Astrocyte (in vitro differentiated cells and primary cell): ENCODE data around the gene RPS6KA1. TPM values are rescaled to one million over a fixed set of nuclear protein-coding genes. Genes with fewer than 3 reads are reported as not detected.

ENCODE experiments used
- DNase-seq: peaks from one replicate; pipeline ENCODE4 v3.0.0-alpha.2; 2010; ENCODE audit warnings: low read depth
- FAIRE-seq: peaks from 2 replicates; lab custom pipeline; 2011; peaks lifted over from hg19 to GRCh38; lab: Jason Lieb, UNC
- H2AFZ ChIP-seq: 2 replicates; pipeline ENCODE4 v1.6.0; 2012; ENCODE audit warnings: low read depth, low read length, inconsistent platforms
- H3K27ac ChIP-seq: 2 replicates; pipeline ENCODE4 v1.5.1; 2011; ENCODE audit warnings: low read depth, low read length, inconsistent platforms
- H3K27me3 ChIP-seq: 2 replicates; pipeline ENCODE4 v1.6.0; 2011; ENCODE audit warnings: low read length, inconsistent platforms; ENCODE audit not compliant: insufficient read depth
- H3K36me3 ChIP-seq: 2 replicates; pipeline ENCODE4 v1.5.1; 2011; ENCODE audit warnings: low read length, inconsistent platforms; ENCODE audit not compliant: insufficient read depth
- H3K4me1 ChIP-seq: 2 replicates; pipeline ENCODE4 v1.5.1; 2011; ENCODE audit warnings: low read length, inconsistent platforms; ENCODE audit not compliant: insufficient read depth
- H3K4me2 ChIP-seq: 2 replicates; pipeline ENCODE4 v1.6.0; 2012; ENCODE audit warnings: low read length, inconsistent platforms
- H3K4me3 ChIP-seq: 2 replicates; pipeline ENCODE4 v1.5.1; 2011; ENCODE audit warnings: low read depth, mild to moderate bottlenecking, low read length, inconsistent platforms; ENCODE audit not compliant: insufficient read depth
- H3K79me2 ChIP-seq: 2 replicates; pipeline ENCODE4 v1.6.0; 2012; ENCODE audit warnings: mild to moderate bottlenecking, low read length, inconsistent platforms; ENCODE audit not compliant: insufficient read depth
- H3K9ac ChIP-seq: 2 replicates; pipeline ENCODE4 v1.6.0; 2012; ENCODE audit warnings: mild to moderate bottlenecking, low read length, inconsistent platforms
- H3K9me3 ChIP-seq: 2 replicates; pipeline ENCODE4 v1.5.1; 2012; ENCODE audit warnings: low read depth, mild to moderate bottlenecking, low read length, inconsistent platforms; ENCODE audit not compliant: insufficient read depth
- H4K20me1 ChIP-seq: 2 replicates; pipeline ENCODE4 v1.6.0; 2012; ENCODE audit warnings: low read length, inconsistent platforms; ENCODE audit not compliant: insufficient read depth
- H3K27ac Mint-ChIP-seq: one replicate; pipeline ENCODE4 v1.8.0; 2021; ENCODE audit warnings: mild to moderate bottlenecking, mixed read lengths; ENCODE audit not compliant: unreplicated experiment
- H3K27me3 Mint-ChIP-seq: one replicate; pipeline ENCODE4 v1.8.0; 2021; ENCODE audit warnings: low read depth, mixed read lengths; ENCODE audit not compliant: unreplicated experiment
- H3K36me3 Mint-ChIP-seq: one replicate; pipeline ENCODE4 v1.8.0; 2021; ENCODE audit warnings: low read depth, mixed read lengths; ENCODE audit not compliant: unreplicated experiment
- H3K4me1 Mint-ChIP-seq: one replicate; pipeline ENCODE4 v1.8.0; 2021; ENCODE audit warnings: low read depth, mixed read lengths; ENCODE audit not compliant: unreplicated experiment
- H3K4me3 Mint-ChIP-seq: one replicate; pipeline ENCODE4 v1.8.0; 2021; ENCODE audit warnings: mild to moderate bottlenecking, moderate library complexity, mixed read lengths; ENCODE audit not compliant: unreplicated experiment
- H3K9me3 Mint-ChIP-seq: one replicate; pipeline ENCODE4 v1.8.0; 2021; ENCODE audit warnings: mild to moderate bottlenecking, mixed read lengths; ENCODE audit not compliant: unreplicated experiment
- CTCF ChIP-seq: IDR thresholded peaks from 2 replicates; pipeline ENCODE4 v1.5.1; 2011; ENCODE audit warnings: low read depth, mild to moderate bottlenecking, inconsistent platforms, low read length, moderate library complexity; ENCODE audit not compliant: insufficient read depth
- EZH2 ChIP-seq: IDR thresholded peaks from 2 replicates; pipeline ENCODE4 v1.6.1; 2012; ENCODE audit warnings: mild to moderate bottlenecking, low read length, inconsistent platforms; ENCODE audit not compliant: insufficient read depth
- total RNA-seq: library from RNA; stranded (reverse); gene quantifications from 2 replicates; pipeline ENCODE4 v1.2.1, GENCODE V29; 2021

The RPS6KA1 gene
- total RNA-seq, 1 donor from 2014 or later, result 11.8 TPM

- peaks cover 3% of the 10 kb centered on the region for H3K27me3 ChIP-seq
- TF ChIP-seq EZH2, result no peak
- no peak for TF ChIP-seq CTCF
- Mint-ChIP-seq H3K36me3 (peaks cover 4% of the 10 kb centered on the region), H3K27me3 (peaks cover 16% of the 10 kb centered on the region), H3K9me3 (peaks cover 1% of the 10 kb centered on the region), H3K4me1 (no peaks in the 10 kb centered on the region), H3K4me3 (no peak overlapping the region), H3K27ac (no peak overlapping the region)
- no peak overlapping the region for H2AFZ ChIP-seq
- H4K20me1 ChIP-seq, result no peaks in the 10 kb centered on the region
- no peak overlapping the region for H3K9ac ChIP-seq
- H3K36me3 ChIP-seq, result no peaks in the 10 kb centered on the region
- no peaks in the 10 kb centered on the region for H3K79me2 ChIP-seq
- no peak for FAIRE-seq
- no peaks in the 10 kb centered on the region for H3K4me1 ChIP-seq
- no peak overlapping the region for H3K4me3 ChIP-seq
- DNase-seq, result no peak
- no peak overlapping the region for H3K27ac ChIP-seq
- H3K9me3 ChIP-seq, result no peaks in the 10 kb centered on the region
- H3K4me2 ChIP-seq, result no peak overlapping the region
Observed at GRCh38 chr1:26580116-26580515, 50.6 kb downstream of the RPS6KA1 start.

- H2AFZ ChIP-seq, result no peak overlapping the region
- Mint-ChIP-seq H3K9me3 (no peaks in the 10 kb centered on the region), H3K27ac (no peak overlapping the region), H3K4me3 (no peak overlapping the region), H3K4me1 (no peaks in the 10 kb centered on the region), H3K36me3 (no peaks in the 10 kb centered on the region), H3K27me3 (peaks cover 14% of the 10 kb centered on the region)
- no peaks in the 10 kb centered on the region for H3K4me1 ChIP-seq
- TF ChIP-seq CTCF, result no peak
- TF ChIP-seq EZH2, result no peak
- H3K27me3 ChIP-seq, result peaks cover 3% of the 10 kb centered on the region
- H3K79me2 ChIP-seq, result no peaks in the 10 kb centered on the region
- no peak overlapping the region for H3K4me3 ChIP-seq
- H4K20me1 ChIP-seq, result no peaks in the 10 kb centered on the region
- no peaks in the 10 kb centered on the region for H3K36me3 ChIP-seq
- no peaks in the 10 kb centered on the region for H3K9me3 ChIP-seq
- H3K27ac ChIP-seq, result no peak overlapping the region
- no peak overlapping the region for H3K4me2 ChIP-seq
- DNase-seq (no peak), FAIRE-seq (no peak)
- H3K9ac ChIP-seq, result no peak overlapping the region
Observed at GRCh38 chr1:26581287-26581651, 51.7 kb downstream of the RPS6KA1 start.

- Mint-ChIP-seq H3K4me3 (no peak overlapping the region), H3K4me1 (no peaks in the 10 kb centered on the region), H3K36me3 (no peaks in the 10 kb centered on the region), H3K27ac (no peak overlapping the region), H3K9me3 (no peaks in the 10 kb centered on the region), H3K27me3 (peaks cover 13% of the 10 kb centered on the region)
- H3K9me3 ChIP-seq, result no peaks in the 10 kb centered on the region
- peaks cover 3% of the 10 kb centered on the region for H3K27me3 ChIP-seq
- H3K27ac ChIP-seq, result no peak overlapping the region
- H3K4me2 ChIP-seq, result no peak overlapping the region
- FAIRE-seq (no peak), DNase-seq (no peak)
- H3K4me1 ChIP-seq, result no peaks in the 10 kb centered on the region
- no peak overlapping the region for H3K4me3 ChIP-seq
- TF ChIP-seq EZH2 (no peak), CTCF (no peak)
- H4K20me1 ChIP-seq, result no peaks in the 10 kb centered on the region
- H2AFZ ChIP-seq, result no peak overlapping the region
- no peaks in the 10 kb centered on the region for H3K36me3 ChIP-seq
- no peak overlapping the region for H3K9ac ChIP-seq
- H3K79me2 ChIP-seq, result no peaks in the 10 kb centered on the region
Observed at GRCh38 chr1:26582053-26582835, 52.7 kb downstream of the RPS6KA1 start.
